K562 (cell line): ENCODE measurements around the gene ERLEC1. TPM values are rescaled to one million over a fixed set of nuclear protein-coding genes. Genes with fewer than 3 reads are reported as not detected.

Source experiments
- ATAC-seq: fragments of 200-7000 bp; cut with Tn5 transposase; 3 replicates; pipeline ENCODE4 v1.9.1; 2020; ENCODE audit warnings: moderate library complexity
- BruUV-seq: library from RNA; stranded (reverse); fragments of 400-500 nt; replicated peaks from 2 replicates; lab custom pipeline; 2021; lab: Mats Ljungman, UMichigan
- CTCF ChIA-PET: fragments of 300-600 bp; formaldehyde crosslinking; extraction: SDS; loops from one replicate; lab custom pipeline; 2021; ENCODE audit warnings: low intra/inter-chr PET ratio; lab: Yijun Ruan, JAX
- POLR2A ChIA-PET: fragments of 300-600, 350-650 bp; sonication (Branson Sonifier 250); formaldehyde crosslinking; extraction: SDS; loops from one replicate; lab custom pipeline; 2021; ENCODE audit warnings: antibody characterized with exemption, inconsistent platforms; lab: Yijun Ruan, JAX
- DNase-seq, 4 experiments: peaks; one replicate each; pipeline versions ENCODE4 v3.0.0 to v3.0.0-alpha.2; 2011 to 2018; ENCODE audit warnings: low spot score in 3 of 4, mixed read lengths in 3 of 4; ENCODE audit errors: extremely low read depth in 1 of 4
- FAIRE-seq: peaks from 2 replicates; lab custom pipeline; 2011; peaks lifted over from hg19 to GRCh38; lab: Jason Lieb, UNC
- H2AFZ ChIP-seq: 2 replicates; pipeline ENCODE4 v1.6.0; 2011; ENCODE audit warnings: low read depth, low read length, control low read depth, inconsistent platforms
- H3K27ac ChIP-seq: fragments of 200-600 bp; 3 replicates; pipeline ENCODE4 v1.8.0; 2011; ENCODE audit warnings: low read depth, mild to moderate bottlenecking, control low read depth, inconsistent platforms, low read length, moderate library complexity, mixed read lengths; ENCODE audit errors: extremely low read depth
- H3K27me3 ChIP-seq, 2 experiments: fragments of 300-600 bp in 1 of 2; 2 replicates in 1 of 2; 3 replicates in 1 of 2; pipeline versions ENCODE4 v1.6.0 to v1.8.0; 2011; ENCODE audit warnings: inconsistent platforms in 2 of 2, low read length in 2 of 2, mild to moderate bottlenecking in 1 of 2, mixed read lengths in 1 of 2, moderate library complexity in 1 of 2; ENCODE audit not compliant: control insufficient read depth in 2 of 2, insufficient read depth in 2 of 2
- H3K36me3 ChIP-seq: fragments of 300-600 bp; 3 replicates; pipeline ENCODE4 v1.8.0; 2011; ENCODE audit warnings: mild to moderate bottlenecking, low read length, inconsistent platforms; ENCODE audit not compliant: control insufficient read depth, insufficient read depth
- H3K4me1 ChIP-seq, 2 experiments: fragments of 200-600 bp in 1 of 2; replicated peaks in 1 of 2; 2 replicates in 1 of 2; 3 replicates in 1 of 2; pipeline versions ENCODE4 v1.5.1 to v1.8.0; 2011; ENCODE audit warnings: inconsistent platforms in 2 of 2, low read length in 2 of 2, mild to moderate bottlenecking in 1 of 2, mixed read lengths in 1 of 2, moderate library complexity in 1 of 2; ENCODE audit not compliant: control insufficient read depth in 2 of 2, insufficient read depth in 2 of 2
- H3K4me2 ChIP-seq: 2 replicates; pipeline ENCODE4 v1.6.1; 2011; ENCODE audit warnings: low read length, control low read depth, inconsistent platforms, mixed read lengths; ENCODE audit not compliant: insufficient read depth
- H3K4me3 ChIP-seq: fragments of 200-600 bp; sonication (generic), shearing (Covaris generic); 2 replicates; pipeline ENCODE4 v1.5.1; 2016; ENCODE audit warnings: control low read depth, inconsistent platforms
- H3K79me2 ChIP-seq: fragments of 200-600 bp; 3 replicates; pipeline ENCODE4 v1.8.0; 2011; ENCODE audit warnings: low read length, inconsistent platforms; ENCODE audit not compliant: control insufficient read depth, insufficient read depth
- H3K9ac ChIP-seq, 2 experiments: 2 replicates each; pipeline versions ENCODE4 v1.6.0 to v1.6.1; 2011; ENCODE audit warnings: low read depth in 2 of 2, low read length in 2 of 2, control low read depth in 1 of 2, inconsistent platforms in 1 of 2, mild to moderate bottlenecking in 1 of 2, mixed read lengths in 1 of 2; ENCODE audit not compliant: insufficient read depth in 1 of 2
- H3K9me1 ChIP-seq: one replicate; pipeline ENCODE4 v1.6.0; 2011; ENCODE audit warnings: inconsistent platforms, mild to moderate bottlenecking, low read length, moderate library complexity; ENCODE audit not compliant: control insufficient read depth, insufficient read depth
- H3K9me3 ChIP-seq: replicated peaks from 2 replicates; pipeline ENCODE4 v1.5.1; 2011; ENCODE audit warnings: low read depth, low read length, inconsistent platforms; ENCODE audit not compliant: control insufficient read depth, insufficient read depth
- H4K20me1 ChIP-seq: replicated peaks from 2 replicates; pipeline ENCODE4 v1.6.1; 2011; ENCODE audit warnings: low read length, inconsistent platforms, mixed read lengths; ENCODE audit not compliant: control insufficient read depth, insufficient read depth
- ZNF436 ChIP-seq: fragments of 250-450, 450-650 bp; sonication (Bioruptor Pico); formaldehyde crosslinking; IDR thresholded peaks from 2 replicates; pipeline ENCODE4 v1.7.0; 2020; ENCODE audit warnings: mild to moderate bottlenecking
- WGBS: fragments of 100-300 bp; shearing (Covaris generic); methylation state at CpG from one replicate; pipeline ENCODE4 v1.1.6; 2016; ENCODE audit warnings: low coverage, mixed read lengths; ENCODE audit not compliant: insufficient coverage; ENCODE audit errors: missing lambda C conversion rate; 5-methylcytosine and 5-hydroxymethylcytosine counted together
- in situ Hi-C: fragments of 300-500 bp; cut with MboI; formaldehyde crosslinking; loops from 4 replicates; pipeline ENCODE4 v1.15.0; 2018; ENCODE audit warnings: inconsistent platforms, mixed read lengths
- intact Hi-C: fragments of 100-400 bp; cut with micrococcal nuclease; formaldehyde crosslinking; loops from 2 replicates; pipeline ENCODE4 v1.14.2; 2022
- polyA plus RNA-seq, 8 experiments: library from polyadenylated mRNA; depleted of rRNA in 4 of 8; stranded (reverse) in 5 of 8; unstranded in 3 of 8; fragments of >200 nt; fragmentation: Nextera tagmentation in 2 of 8; fragmentation: Illumina TruSeq in 1 of 8; extraction: Ambion mirVana in 2 of 8; extraction: Trizol in 1 of 8; gene quantifications; 2 replicates each; pipeline versions ENCODE4 v1.2.1 to v1.2.3, GENCODE V29; 2011 to 2014; ENCODE audit warnings: inconsistent platforms in 1 of 8, missing spikeins in 1 of 8
- total RNA-seq, 7 experiments: library from RNA; depleted of rRNA in 6 of 7; stranded (reverse); fragments of >200 nt in 6 of 7; fragmentation: Illumina TruSeq in 2 of 7; extraction: Trizol in 2 of 7; gene quantifications; 2 replicates each; pipeline versions ENCODE4 v1.2.1 to v1.2.3, GENCODE V29; 2011 to 2021; ENCODE audit warnings: low replicate concordance in 1 of 7
- TF ChIP-seq, protein P1 (sequence below): IDR thresholded peaks from 2 replicates; pipeline ENCODE4 v1.6.1; 2012; ENCODE audit warnings: low read depth, low read length, improper control_type of control experiment, borderline replicate concordance

ERLEC1 gene
- total and polyA plus RNA-seq, 9 of the 15 experiments (the other 6 are each of a cell fraction or from before 2014, with no cell fraction given): 12.0 to 41.6 (median 30.6) TPM

DNA sequence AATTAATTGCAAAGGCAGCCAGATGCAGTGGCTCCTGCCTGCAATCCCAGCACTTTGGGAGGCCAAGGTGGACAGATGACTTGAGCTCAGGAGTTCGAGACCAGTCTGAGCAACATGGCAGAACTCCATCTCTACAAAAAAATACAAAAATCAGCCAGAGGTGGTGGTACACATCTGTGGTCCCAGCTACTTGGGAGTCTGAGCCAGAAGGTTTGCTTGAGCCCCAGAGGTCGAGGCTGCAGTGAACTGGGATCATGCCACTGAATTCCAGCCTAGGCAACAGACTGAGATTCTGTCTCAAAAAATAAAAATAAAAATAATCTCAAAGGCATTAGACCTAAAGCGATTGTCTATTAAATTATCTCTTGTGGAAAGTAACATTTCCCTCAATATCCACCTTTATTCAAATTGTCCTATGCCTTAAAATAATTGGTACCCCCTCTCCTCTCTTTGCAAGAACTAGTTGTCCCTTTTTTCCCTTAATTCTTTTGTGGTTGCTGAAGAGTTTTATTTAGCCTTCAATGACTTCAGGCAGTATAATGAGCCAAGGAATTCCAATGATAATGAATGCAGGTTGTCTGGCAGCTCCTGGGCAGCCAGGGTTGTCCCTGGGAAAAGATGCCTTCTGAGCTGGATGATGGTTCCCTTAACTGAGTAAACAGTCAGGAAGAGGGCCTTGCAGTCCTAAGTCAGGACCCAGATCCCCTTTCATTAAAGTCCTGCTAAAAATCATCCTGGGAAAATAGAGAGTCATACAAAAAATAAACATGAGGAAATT, 40.7 kb downstream of the ERLEC1 start:
- POLR2A ChIA-PET: no interaction called here
- WGBS: 27% methylated on average over 3 of the region's 3 CpGs
- Histone ChIP-seq H3K9me3 (no peaks in the 10 kb centered on the region), H3K4me2 (no peak overlapping the region), H3K9me1 (no peaks in the 10 kb centered on the region), H3K27me3 (no peaks in the 10 kb centered on the region), H3K36me3 (no peaks in the 10 kb centered on the region), H3K9ac (no peak overlapping the region), H4K20me1 (no peaks in the 10 kb centered on the region), H2AFZ (no peak overlapping the region), H3K27ac (no peak overlapping the region), H3K4me1 (no peaks in the 10 kb centered on the region), H3K79me2 (no peaks in the 10 kb centered on the region), H3K4me3 (no peak overlapping the region)
- no TSS peak for BruUV-seq
- in situ Hi-C loops (no loop called here), intact Hi-C loops (loop anchor here (10.0 kb wide), 2 partner anchors 233 to 403 kb away; no protein-coding TSS in a partner anchor)
- CTCF ChIA-PET: no interaction called here
- FAIRE-seq: no peak
- ATAC-seq: no peak
- TF ChIP-seq, protein P1, sequence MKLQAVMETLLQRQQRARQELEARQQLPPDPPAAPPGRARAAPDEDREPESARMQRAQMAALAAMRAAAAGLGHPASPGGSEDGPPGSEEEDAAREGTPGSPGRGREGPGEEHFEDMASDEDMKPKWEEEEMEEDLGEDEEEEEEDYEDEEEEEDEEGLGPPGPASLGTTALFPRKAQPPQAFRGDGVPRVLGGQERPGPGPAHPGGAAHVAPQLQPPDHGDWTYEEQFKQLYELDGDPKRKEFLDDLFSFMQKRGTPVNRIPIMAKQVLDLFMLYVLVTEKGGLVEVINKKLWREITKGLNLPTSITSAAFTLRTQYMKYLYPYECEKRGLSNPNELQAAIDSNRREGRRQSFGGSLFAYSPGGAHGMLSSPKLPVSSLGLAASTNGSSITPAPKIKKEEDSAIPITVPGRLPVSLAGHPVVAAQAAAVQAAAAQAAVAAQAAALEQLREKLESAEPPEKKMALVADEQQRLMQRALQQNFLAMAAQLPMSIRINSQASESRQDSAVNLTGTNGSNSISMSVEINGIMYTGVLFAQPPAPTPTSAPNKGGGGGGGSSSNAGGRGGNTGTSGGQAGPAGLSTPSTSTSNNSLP: no peak
- TF ChIP-seq ZNF436 (CRISPR knock-in tag): no peak
- no peak for DNase-seq
